ENCODE data around the gene FAM221B. TPM values are rescaled to one million over a fixed set of nuclear protein-coding genes. Genes with fewer than 3 reads are reported as not detected.

FAM221B gene
- total and polyA plus RNA-seq, 2 of the 4 experiments (the other 2 are of a cell fraction): not detected

- in situ Hi-C loops (cut with MboI; ENCODE audit: low sequenced_read_pairs): no loop called here
Observed at GRCh38 chr9:35869621-35870216, 41.2 kb upstream of the FAM221B start.

More at GRCh38 chr9:35869621-35870216, 41.2 kb upstream of the FAM221B start:
- no peaks in the 10 kb centered on the region for H3K4me1 ChIP-seq (ENCODE audit: control insufficient read depth, insufficient read depth, low read length)
- WGBS, 2 experiments (ENCODE audit: extremely low coverage in 2 of 2, insufficient read length in 1 of 2): 71% methylated on average over 16 of the region's 19 CpGs; no CpG with 5 or more reads in 1 of the 2 experiments
- TF ChIP-seq ELK1 (IDR thresholded peaks at IDR 0.05; ENCODE audit: borderline replicate concordance, low read depth, low read length) (no peak), BHLHE40 (IDR thresholded peaks at IDR 0.05; ENCODE audit: low read depth, low read length) (no peak), RCOR1 (IDR thresholded peaks at IDR 0.05; ENCODE audit: insufficient replicate concordance, low read length) (no peak), RAD21 (IDR thresholded peaks at IDR 0.05; ENCODE audit: low read length) (no peak), MAFK (IDR thresholded peaks at IDR 0.05; ENCODE audit: low read depth, low read length) (no peak), POLR2A (IDR thresholded peaks at IDR 0.05; ENCODE audit: low read depth, low read length) (no peak), SMC3 (IDR thresholded peaks at IDR 0.05; ENCODE audit: low read depth, low read length) (no peak), CEBPB (IDR thresholded peaks at IDR 0.05; ENCODE audit: low read depth, low read length) (no peak), CHD1 (IDR thresholded peaks at IDR 0.05; ENCODE audit: low read depth, low read length) (no peak), MAZ (IDR thresholded peaks at IDR 0.05; ENCODE audit: borderline replicate concordance, low read depth, low read length) (no peak), RFX5 (IDR thresholded peaks at IDR 0.05; ENCODE audit: low read depth, low read length) (no peak)
- TF ChIP-seq, protein P1, sequence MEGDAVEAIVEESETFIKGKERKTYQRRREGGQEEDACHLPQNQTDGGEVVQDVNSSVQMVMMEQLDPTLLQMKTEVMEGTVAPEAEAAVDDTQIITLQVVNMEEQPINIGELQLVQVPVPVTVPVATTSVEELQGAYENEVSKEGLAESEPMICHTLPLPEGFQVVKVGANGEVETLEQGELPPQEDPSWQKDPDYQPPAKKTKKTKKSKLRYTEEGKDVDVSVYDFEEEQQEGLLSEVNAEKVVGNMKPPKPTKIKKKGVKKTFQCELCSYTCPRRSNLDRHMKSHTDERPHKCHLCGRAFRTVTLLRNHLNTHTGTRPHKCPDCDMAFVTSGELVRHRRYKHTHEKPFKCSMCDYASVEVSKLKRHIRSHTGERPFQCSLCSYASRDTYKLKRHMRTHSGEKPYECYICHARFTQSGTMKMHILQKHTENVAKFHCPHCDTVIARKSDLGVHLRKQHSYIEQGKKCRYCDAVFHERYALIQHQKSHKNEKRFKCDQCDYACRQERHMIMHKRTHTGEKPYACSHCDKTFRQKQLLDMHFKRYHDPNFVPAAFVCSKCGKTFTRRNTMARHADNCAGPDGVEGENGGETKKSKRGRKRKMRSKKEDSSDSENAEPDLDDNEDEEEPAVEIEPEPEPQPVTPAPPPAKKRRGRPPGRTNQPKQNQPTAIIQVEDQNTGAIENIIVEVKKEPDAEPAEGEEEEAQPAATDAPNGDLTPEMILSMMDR (conservative IDR thresholded peaks at IDR 0.05; ENCODE audit: low read depth, low read length): no peak
- H4K20me1 ChIP-seq (ENCODE audit: insufficient read depth, low read length): no peaks in the 10 kb centered on the region
- no peak overlapping the region for H2BK120ac ChIP-seq (ENCODE audit: low read depth, low read length)
- H2BK20ac ChIP-seq (ENCODE audit: low read depth, low read length): no peak overlapping the region
- no peak overlapping the region for H4K91ac ChIP-seq (ENCODE audit: insufficient read depth, low read depth, low read length)
- BruUV-seq (replicated peaks): no TSS peak
- no peak overlapping the region for H3K27ac ChIP-seq (ENCODE audit: insufficient read depth, low read length)
- H2BK15ac ChIP-seq (ENCODE audit: low read depth, low read length): no peak overlapping the region
- ChIA-PET POLR2A (ENCODE audit: unreplicated experiment) (no interaction called here), CTCF (interaction anchor here (1.3 kb wide), 2 partner anchors 13 to 80 kb away, joined by 3 to 5 read pairs; no protein-coding TSS in a partner anchor)
- no peak overlapping the region for H3K4me3 ChIP-seq (ENCODE audit: insufficient read depth, low read depth, low read length)
- no peak overlapping the region for H3K18ac ChIP-seq (ENCODE audit: low read depth, low read length)
- H3K9me3 ChIP-seq (ENCODE audit: control insufficient read depth, insufficient read depth, low read length): no peaks in the 10 kb centered on the region
- H2AK9ac ChIP-seq (replicated peaks; ENCODE audit: low read depth, low read length, poor library complexity): peak overlapping the region; percentile 28
- H3K4me2 ChIP-seq (ENCODE audit: low read depth, low read length): no peak overlapping the region
- H3K14ac ChIP-seq (replicated peaks; ENCODE audit: low read depth, low read length): no peak overlapping the region
- no peak overlapping the region for H3K23ac ChIP-seq (ENCODE audit: low read depth, low read length)
- DNase-seq (no peak), ATAC-seq (ENCODE audit: low read depth) (no peak)
- no peaks in the 10 kb centered on the region for H3K36me3 ChIP-seq (ENCODE audit: control insufficient read depth, insufficient read depth, low read length)
- peaks cover 6% of the 10 kb centered on the region; the same call in 1 of the 2 replicates for H3K27me3 ChIP-seq (ENCODE audit: control insufficient read depth, insufficient read depth, low read length)
- no peak overlapping the region for H2AK5ac ChIP-seq (ENCODE audit: low read depth, low read length)
- H4K8ac ChIP-seq (ENCODE audit: low read depth in 2 of 2, low read length in 2 of 2): no peak overlapping the region
- 0 out of 2 replicates have a peak, but pooled peaks cover 3% of the 10 kb centered on the region for H3K9me1 ChIP-seq (ENCODE audit: insufficient read depth, low read length)
- no peak overlapping the region for H4K5ac ChIP-seq (ENCODE audit: low read depth, low read length)
- no peak overlapping the region for H3K4ac ChIP-seq (ENCODE audit: low read depth, low read length)
- no peaks in the 10 kb centered on the region for H3K79me1 ChIP-seq (ENCODE audit: low read depth in 1 of 2, low read length in 2 of 2)
- intact Hi-C loops (cut with micrococcal nuclease): no loop called here
- H3K9ac ChIP-seq (ENCODE audit: low read depth, low read length): no peak overlapping the region
- dilution Hi-C loops (cut with HindIII; ENCODE audit: low sequenced_read_pairs, unreplicated experiment): no loop called here
- H2AFZ ChIP-seq (replicated peaks; ENCODE audit: low read length, poor library complexity): no peak overlapping the region
- H2BK5ac ChIP-seq (ENCODE audit: low read depth, low read length, poor library complexity, severe bottlenecking): no peak overlapping the region
- H3K56ac ChIP-seq (ENCODE audit: extremely low read depth, insufficient read depth, low read length): no peak overlapping the region
